Neural crest cell (in vitro differentiated cells): Measurements from ENCODE around the gene BRINP2. TPM values are rescaled to one million over a fixed set of nuclear protein-coding genes. Genes with fewer than 3 reads are reported as not detected.

Experiments
- DNase-seq: peaks from one replicate; pipeline ENCODE4 v3.0.0; 2021; ENCODE audit warnings: low read depth, mixed read lengths, low spot score
- H3K27ac Mint-ChIP-seq: one replicate; pipeline ENCODE4 v1.8.0; 2021; ENCODE audit warnings: mild to moderate bottlenecking, mixed read lengths; ENCODE audit not compliant: unreplicated experiment
- H3K27me3 Mint-ChIP-seq: 2 replicates; pipeline ENCODE4 v1.8.0; 2021; ENCODE audit warnings: low read depth, mild to moderate bottlenecking, mixed read lengths
- H3K36me3 Mint-ChIP-seq: 2 replicates; pipeline ENCODE4 v1.8.0; 2021; ENCODE audit warnings: low read depth, mild to moderate bottlenecking, mixed read lengths
- H3K4me1 Mint-ChIP-seq: 2 replicates; pipeline ENCODE4 v1.8.0; 2021; ENCODE audit warnings: mixed read lengths
- H3K4me3 Mint-ChIP-seq: one replicate; pipeline ENCODE4 v1.8.0; 2021; ENCODE audit warnings: mild to moderate bottlenecking, mixed read lengths
- H3K9me3 Mint-ChIP-seq: 2 replicates; pipeline ENCODE4 v1.8.0; 2021; ENCODE audit warnings: mixed read lengths
- total RNA-seq: library from RNA; stranded (reverse); gene quantifications from 2 replicates; pipeline ENCODE4 v1.2.1, GENCODE V29; 2021
- TF ChIP-seq, protein P1 (sequence below): fragments of 200-600 bp; sonication (generic); conservative IDR thresholded peaks from 2 replicates; pipeline ENCODE4 v1.5.0; 2021; ENCODE audit warnings: antibody characterized with exemption, mild to moderate bottlenecking

The BRINP2 gene
- total RNA-seq, 1 donor from 2014 or later: 1.4 TPM

DNA sequence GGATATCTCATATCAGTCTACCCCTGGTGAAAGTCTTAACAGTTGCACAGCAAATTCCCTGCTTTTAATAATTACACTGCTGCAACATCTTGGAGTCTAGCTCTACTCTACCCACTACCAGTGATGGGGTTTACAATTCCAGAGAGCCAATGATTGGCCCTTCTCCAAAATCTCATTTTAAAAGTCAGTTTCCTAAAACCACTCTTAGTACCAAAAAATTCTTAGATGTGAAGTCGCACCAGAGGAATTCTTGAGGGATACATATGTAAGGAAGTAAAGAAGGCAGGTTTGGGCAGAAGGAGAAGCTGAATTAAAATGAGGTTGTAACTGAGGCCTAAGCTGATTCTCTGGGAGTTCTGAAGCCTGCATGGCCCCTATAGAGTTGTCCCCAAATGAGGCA, 129.7 kb downstream of the BRINP2 start:
- TF ChIP-seq, protein P1, sequence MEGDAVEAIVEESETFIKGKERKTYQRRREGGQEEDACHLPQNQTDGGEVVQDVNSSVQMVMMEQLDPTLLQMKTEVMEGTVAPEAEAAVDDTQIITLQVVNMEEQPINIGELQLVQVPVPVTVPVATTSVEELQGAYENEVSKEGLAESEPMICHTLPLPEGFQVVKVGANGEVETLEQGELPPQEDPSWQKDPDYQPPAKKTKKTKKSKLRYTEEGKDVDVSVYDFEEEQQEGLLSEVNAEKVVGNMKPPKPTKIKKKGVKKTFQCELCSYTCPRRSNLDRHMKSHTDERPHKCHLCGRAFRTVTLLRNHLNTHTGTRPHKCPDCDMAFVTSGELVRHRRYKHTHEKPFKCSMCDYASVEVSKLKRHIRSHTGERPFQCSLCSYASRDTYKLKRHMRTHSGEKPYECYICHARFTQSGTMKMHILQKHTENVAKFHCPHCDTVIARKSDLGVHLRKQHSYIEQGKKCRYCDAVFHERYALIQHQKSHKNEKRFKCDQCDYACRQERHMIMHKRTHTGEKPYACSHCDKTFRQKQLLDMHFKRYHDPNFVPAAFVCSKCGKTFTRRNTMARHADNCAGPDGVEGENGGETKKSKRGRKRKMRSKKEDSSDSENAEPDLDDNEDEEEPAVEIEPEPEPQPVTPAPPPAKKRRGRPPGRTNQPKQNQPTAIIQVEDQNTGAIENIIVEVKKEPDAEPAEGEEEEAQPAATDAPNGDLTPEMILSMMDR: no peak
- Mint-ChIP-seq H3K4me1 (peaks cover 11% of the 10 kb centered on the region), H3K27me3 (no peaks in the 10 kb centered on the region), H3K36me3 (no peaks in the 10 kb centered on the region), H3K27ac (no peak overlapping the region), H3K9me3 (peaks cover 7% of the 10 kb centered on the region), H3K4me3 (no peak overlapping the region)
- DNase-seq: no peak

DNA sequence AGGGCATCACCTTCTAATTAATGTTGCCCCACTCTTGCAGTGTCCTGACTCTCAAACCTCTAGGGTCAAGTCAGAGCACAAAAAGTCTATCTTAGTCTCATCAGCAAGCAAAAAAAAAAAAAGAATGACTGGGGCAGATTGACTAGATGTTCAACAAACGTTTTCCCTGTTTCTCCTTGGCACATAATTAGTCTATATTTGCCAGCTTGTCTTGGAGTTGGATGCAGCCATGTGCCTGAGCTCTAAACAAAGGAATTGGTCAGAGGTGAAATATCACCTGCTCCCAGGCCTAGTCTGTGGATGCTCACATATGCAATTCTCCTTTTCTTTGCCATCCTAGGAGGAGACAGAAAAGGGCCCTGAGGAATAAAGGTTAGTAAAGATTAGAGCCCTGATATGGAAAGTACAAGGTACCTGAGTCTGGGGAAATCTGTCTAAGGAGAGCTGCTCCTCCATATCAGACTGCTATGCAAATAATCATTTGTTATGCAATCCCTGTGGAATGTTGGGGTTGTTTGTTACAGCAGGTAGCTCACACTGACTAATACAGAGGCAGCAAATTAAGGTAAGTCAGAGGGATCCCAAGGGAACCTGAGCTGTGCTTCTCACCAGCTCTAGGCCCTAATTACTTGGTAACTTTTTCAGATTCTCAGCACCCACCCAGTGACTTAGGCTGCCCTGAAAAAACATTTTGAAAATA, 130.8 kb downstream of the BRINP2 start:
- Mint-ChIP-seq H3K4me1 (peaks cover 20% of the 10 kb centered on the region), H3K36me3 (no peaks in the 10 kb centered on the region), H3K9me3 (peaks cover 3% of the 10 kb centered on the region), H3K27me3 (no peaks in the 10 kb centered on the region), H3K27ac (no peak overlapping the region), H3K4me3 (no peak overlapping the region)
- no peak for DNase-seq
- TF ChIP-seq, protein P1: no peak

DNA sequence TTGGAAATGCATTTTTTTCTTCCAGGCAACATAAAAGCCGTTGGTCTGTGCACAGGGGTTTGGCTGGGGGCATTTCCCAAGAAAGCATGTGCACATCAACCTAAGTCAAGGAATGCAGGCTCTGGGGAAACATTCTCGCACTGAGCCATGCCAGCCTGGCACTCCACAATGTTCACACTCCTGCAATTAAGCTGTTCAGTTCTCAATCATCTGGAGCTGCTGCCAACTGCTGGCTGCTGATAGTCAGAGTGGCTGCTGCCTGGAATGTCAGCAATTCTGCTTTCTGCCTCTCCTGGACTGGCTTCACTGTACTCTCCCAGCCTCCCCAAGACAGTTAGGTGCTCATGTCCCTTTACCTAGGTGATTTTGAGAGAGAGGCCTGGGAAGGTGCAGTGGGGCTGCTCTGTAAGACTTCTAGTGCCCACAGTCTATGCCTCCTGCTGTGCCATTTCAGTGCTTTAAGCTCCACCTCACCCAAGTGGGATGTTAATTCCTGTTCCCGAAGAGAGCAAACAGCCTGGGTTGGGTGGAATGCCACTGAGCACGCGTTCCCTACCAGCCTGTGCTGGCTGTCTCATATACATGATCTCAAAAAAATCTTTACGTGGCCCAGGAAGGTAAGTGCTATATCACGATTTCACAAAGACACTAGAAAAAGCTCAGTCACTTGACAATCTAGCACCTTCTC, 131.7 kb downstream of the BRINP2 start:
- Mint-ChIP-seq H3K4me1 (peaks cover 20% of the 10 kb centered on the region), H3K4me3 (no peak overlapping the region), H3K36me3 (no peaks in the 10 kb centered on the region), H3K9me3 (no peaks in the 10 kb centered on the region), H3K27me3 (no peaks in the 10 kb centered on the region), H3K27ac (no peak overlapping the region)
- TF ChIP-seq, protein P1: no peak
- no peak for DNase-seq

DNA sequence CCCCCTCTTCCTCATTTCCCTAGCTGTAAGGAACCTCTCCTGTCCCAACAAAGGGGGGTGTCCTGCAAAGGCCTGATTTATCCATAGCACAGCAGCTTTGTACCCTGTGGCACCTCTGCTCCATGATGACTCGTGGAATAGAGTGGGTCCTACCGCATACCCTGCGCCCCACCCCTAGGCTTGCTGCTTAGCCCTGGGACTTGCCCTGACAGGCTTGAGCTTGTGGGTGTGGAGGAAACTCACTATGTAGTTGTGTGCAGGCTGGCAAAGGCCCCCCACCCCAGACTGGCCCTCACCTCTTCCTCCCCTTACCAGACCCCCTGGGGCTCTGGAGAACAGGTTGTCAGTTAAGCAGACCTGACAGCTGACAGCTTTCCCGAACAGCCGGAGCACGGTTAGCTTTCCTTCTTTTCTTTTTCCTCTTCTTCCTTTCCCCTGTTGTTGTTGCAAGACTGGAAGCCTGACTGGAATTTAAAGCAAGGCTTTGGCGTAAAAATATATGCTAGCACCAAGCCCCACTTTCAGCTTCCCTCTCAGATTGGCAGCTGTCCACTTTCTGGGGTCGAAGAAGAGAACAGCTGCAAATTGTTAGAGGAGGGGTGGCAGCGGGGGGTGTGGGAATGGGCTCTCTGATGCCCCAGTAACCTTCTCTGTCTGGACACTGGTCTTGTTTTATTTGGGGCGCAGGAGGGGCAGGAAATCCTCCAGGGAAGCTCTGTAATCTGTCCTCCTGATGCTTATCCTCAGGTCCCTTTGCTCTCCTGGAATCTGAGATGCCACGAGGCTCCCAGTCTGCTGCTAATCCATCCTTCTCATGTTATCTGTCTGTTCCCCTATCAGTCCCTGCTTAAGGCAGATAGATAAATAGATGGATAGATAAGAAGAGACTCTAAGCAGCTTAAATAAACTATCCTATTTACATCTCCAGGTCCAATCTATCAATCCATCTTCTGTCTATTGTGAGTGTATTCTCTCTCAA, 134.6 kb downstream of the BRINP2 start:
- Mint-ChIP-seq H3K36me3 (no peaks in the 10 kb centered on the region), H3K27me3 (no peaks in the 10 kb centered on the region), H3K27ac (peak overlapping the region; percentile 24), H3K9me3 (no peaks in the 10 kb centered on the region), H3K4me3 (no peak overlapping the region), H3K4me1 (peaks cover 39% of the 10 kb centered on the region)
- DNase-seq: no peak
- TF ChIP-seq, protein P1: no peak

DNA sequence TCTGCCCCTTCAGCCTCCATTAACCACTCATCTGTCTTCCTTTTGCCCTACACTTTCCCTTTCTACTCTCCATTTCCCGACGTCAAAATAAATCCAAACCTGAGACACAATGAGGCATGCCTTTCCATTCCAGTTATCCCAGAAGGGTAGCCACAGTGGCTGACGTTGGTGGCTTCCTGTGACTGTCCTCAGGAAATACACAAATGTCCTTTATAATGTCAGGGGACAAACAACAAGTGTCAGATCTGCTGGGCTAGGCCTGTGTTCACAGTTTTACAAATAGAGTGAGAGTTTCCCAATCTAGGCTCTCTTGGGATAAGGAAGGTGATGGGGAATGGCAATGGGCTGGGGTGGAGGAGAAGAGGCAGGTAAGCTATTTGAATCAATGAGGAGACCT, 135.3 kb downstream of the BRINP2 start:
- no peak for DNase-seq
- peaks cover 46% of the 10 kb centered on the region for H3K4me1 Mint-ChIP-seq
- H3K27ac Mint-ChIP-seq: peak overlapping the region; percentile 24
- H3K9me3 Mint-ChIP-seq: no peaks in the 10 kb centered on the region
- no peaks in the 10 kb centered on the region for H3K27me3 Mint-ChIP-seq
- no peak overlapping the region for H3K4me3 Mint-ChIP-seq
- H3K36me3 Mint-ChIP-seq: no peaks in the 10 kb centered on the region
- TF ChIP-seq, protein P1: no peak
